ENCODE measurements around the gene PTPRG.

GRCh38 chr3:61685755-61686154 lies 124.4 kb downstream of the PTPRG start:
- TF ChIP-seq CTCF (IDR thresholded peaks at IDR 0.05) (no peak), POLR2A (IDR thresholded peaks at IDR 0.05) (no peak)
